ENCODE measurements around the gene NAPB. TPM values are rescaled to one million over a fixed set of nuclear protein-coding genes. Genes with fewer than 3 reads are reported as not detected.

The NAPB gene
- total RNA-seq, 1 donor from 2014 or later, result 5.3 TPM

DNA sequence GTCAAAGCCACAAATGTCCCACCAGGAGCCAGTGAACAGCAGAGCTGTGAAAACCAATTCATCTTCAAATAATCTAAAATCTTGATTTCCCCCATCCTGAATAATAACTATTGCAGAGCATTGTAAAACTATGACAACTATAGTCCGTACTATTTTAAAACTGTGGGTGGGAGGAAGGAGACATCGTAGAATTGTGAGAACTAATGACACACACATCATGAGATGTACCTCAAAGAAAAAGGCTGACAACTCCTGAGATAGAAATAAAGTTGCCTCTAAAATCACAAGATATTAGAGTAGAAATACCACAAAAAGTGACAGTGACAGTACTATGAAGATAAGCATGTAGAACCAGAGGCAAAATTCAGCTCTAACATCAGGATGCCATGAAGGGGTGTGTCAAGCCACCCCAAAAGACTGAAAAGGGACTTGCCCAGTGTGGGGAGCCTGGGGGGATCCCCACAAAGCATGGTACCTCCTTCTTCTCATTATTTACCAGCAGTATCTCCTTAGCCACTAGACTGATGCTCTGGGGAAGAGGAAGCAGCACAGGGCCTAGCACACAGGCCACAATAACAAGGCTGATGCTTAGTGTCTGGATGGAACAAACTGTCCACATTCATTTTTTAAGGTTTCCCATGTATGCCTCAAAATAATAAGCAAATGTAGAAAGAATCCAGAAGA is 13.4 kb downstream of the NAPB start:
- ATAC-seq (no peak), DNase-seq (ENCODE audit: low spot score) (no peak)

DNA sequence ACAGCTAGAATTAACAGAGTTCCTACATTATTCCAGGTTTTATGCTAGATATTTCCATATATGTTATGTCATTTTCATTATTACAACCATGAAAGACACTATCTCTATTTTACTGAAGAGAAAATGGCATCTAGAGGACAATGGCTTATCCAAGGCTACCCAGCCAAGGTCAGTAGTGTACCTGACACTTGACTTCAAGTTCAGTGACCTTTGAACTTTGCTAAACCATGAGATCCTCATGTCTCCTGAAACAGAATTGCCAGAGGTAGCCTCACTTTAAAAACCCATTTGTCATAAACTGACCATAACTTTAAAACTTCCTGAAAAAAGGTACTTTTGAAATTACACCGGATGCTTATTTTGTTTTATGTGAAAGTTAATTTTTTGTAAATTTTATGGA is 14.4 kb downstream of the NAPB start:
- DNase-seq (ENCODE audit: low spot score) (no peak), ATAC-seq (peak; percentile 42)

DNA sequence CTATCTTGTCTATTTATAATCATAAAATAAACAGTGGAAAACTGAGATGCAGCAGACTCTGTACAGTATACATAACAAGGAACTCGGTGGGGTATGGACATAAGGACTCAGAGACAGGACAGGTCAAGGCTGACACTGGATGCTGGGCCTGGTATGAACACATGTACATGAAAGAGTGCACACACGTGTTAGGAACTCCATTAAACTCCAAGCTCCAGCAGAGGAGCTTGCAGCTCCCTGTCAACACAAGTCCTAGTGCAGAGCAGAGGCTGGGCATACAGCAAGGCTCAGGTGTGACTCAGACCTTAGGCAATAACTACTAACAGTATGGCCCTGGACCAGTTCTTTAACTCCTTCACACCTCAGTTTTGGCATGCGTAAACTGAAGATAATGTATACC is 17.1 kb downstream of the NAPB start:
- ATAC-seq, result peak; percentile 25
- no peak for DNase-seq (ENCODE audit: low spot score)

DNA sequence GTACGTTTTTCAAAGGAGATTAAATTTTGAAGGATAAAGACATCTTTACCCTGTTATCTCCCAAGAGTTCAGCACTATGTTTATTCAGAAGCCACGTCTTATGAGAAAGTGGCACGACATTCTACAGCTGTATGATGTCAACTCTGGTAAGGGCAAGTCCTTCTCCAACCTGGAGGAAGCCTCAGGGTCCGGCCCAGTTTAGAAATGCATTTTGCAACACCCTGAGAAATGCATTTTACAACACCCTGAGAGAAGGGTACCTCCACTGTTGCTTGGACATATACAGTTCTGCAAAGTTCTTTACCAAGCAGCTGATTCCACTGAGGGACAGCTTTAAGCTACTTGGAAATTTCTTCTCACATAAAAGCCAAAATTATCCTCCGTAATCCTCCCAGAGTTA is 17.5 kb downstream of the NAPB start:
- ATAC-seq, result no peak
- DNase-seq (ENCODE audit: low spot score), result no peak

DNA sequence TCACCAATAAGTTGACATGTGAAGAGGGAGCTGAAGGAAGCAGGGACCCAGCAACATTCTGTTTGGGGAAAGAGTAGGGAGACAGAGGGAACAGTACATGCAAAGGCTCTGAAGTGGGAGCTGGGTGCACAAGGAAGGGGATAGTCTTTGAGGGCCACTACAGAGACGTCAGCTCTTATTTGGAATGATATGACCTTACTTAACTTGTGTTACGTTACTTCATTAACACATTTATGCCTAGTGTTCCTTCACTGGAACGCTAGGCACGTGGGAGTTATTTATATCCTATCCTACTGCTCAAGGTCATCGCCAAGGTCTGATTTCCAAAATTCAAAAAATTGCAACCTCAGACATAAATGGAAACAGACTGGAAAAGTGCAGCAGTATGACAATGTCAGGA is 20.2 kb downstream of the NAPB start:
- ATAC-seq (no peak), DNase-seq (ENCODE audit: low spot score) (no peak)

DNA sequence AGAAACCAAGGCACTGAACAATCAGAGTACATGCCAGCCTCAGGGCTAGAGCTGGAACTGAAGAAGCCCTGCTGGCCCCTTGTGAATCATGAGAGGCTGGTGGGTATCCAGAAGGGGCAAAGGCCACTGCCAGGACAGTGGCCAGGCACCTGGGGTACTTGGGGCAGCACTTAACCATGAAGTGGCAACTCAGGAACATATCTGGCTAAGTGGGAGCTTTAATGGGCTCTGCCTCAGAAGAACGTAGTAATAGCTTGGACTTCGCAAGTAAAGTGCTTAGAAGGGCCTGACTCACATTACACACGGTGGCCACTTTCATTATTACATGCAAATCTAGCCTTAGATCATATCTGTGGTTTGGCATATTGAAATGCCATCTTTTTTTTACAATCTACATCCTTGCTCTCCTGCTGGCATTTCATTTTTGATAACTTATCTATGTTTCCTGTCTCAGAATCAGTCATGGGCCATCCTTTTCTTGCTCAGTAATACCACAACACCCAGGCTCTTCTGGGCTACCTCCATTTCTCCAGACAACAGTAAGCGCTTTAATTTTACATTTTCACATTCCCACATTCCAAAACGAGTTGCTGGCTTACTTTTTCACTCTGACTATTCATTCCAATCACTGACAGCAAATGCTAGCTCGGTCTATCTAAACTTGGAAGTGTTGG is 21.6 kb downstream of the NAPB start:
- DNase-seq (ENCODE audit: low spot score) (no peak), ATAC-seq (no peak)

DNA sequence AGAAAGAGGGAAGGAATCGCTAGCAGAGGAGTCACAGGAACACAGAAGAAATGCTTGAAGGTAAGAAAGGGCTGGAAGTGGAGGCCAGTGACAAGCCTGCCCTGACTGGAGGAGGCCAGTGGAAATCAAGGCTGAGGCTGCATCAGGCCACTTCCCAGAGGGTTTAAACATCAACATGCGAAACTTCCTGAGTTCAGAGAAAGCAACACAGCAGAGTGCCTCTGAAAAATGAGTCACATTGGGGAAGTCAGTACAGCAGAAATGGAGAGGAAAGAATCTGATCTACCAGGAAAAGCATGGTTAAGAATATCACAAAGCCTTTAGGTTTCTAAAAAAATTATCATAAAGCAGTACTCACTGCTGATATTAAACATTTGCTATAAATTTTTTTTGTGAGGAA is 23.3 kb downstream of the NAPB start:
- peak; percentile 15 for ATAC-seq
- DNase-seq (ENCODE audit: low spot score), result no peak

DNA sequence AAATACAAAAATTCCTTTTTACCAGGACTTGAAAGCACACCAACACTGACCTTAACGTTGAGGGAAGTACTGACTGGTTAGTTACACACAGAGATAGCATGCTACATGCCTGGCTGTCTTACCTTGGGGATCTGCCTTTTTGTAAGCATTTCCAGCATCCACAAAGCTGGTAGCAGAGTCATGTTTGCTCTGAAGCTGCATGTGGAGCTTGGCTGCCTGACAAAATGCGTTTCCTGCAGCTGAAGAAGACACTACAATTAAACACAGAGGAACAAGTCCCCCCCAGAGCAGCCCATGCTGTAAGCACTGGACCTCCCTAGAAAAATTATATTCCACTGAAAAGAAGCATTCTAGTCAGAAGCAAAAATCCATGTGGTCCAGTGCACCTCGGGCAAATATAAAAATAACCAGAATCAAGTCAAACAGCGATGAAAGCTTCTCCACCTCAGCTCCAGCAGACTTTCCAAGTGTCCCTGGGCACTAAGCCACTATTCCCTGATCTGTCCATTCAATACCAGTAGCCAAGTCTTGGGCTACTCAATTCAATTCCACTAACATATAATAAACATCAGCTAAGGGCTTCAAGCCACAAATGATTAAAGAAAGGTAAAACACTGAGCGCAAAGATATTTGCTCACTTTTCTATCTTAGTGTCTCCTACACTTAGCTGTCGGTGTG is 24.2 kb downstream of the NAPB start:
- ATAC-seq (peak; percentile 23), DNase-seq (ENCODE audit: low spot score) (no peak)

DNA sequence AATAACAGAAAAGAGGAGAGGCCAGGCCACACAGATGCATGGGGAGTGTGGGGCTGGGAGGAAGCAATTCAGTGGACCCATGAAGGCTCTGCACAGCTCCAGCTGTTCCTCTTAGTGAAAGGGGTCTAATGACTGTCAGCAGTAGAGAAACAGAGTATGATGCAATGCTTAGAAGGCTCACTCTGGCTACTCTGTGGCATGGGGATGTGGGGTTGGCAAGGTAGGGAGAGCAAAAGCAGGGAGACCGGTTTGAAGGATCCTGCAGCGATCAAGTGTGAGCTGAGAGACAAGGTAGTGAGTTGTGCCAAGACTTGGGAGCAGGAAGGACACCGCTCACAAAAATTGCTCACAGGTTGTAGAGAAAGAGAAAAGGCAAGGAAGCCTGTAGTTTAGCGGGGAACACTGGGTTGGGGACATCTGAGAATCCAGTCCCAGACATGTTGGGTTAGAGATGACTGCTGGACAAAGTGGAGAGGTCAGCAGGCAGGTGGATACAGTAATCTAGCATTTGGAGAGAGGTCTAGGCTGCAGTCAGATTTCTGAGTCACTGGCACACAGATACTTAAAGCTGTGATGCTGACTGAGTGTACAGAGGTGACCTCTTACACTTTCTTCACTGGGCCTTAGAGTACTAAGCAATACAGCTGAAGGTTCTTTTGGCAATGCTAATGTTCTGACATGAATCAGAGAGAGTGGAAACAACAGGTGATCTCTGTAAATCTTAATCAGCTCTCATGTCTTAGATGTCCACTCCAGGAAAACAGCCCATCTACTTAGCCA is 27.1 kb downstream of the NAPB start:
- DNase-seq (ENCODE audit: low spot score) (no peak), ATAC-seq (no peak)

DNA sequence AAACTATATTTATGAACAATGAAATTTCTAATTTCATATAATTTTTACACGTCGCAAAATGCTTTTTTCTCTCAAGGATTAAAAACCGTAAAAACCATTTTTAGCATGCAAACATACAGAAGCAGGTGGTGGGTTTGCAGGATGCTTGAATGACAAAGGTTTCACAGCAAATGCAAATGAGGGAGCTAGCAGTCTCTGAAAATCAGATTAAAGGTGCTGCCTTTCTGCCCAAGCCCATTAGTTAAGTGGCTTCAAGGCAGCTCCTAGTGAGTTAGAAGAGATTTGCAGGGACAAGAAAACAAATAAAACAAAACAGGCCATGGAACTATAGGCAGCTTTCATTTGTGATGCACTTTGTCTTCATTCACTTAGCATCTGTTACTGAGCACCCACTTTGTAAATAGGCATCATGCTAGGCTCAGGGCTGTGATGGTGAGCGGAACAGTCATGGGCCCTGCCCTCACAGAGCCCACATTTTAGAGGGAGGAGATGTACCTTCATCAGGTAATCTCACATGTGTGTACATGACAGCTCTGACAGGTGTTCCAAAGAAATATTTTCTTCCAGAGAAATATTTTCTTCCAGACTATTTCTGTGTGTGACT is 29.5 kb downstream of the NAPB start:
- ATAC-seq (no peak), DNase-seq (ENCODE audit: low spot score) (no peak)

DNA sequence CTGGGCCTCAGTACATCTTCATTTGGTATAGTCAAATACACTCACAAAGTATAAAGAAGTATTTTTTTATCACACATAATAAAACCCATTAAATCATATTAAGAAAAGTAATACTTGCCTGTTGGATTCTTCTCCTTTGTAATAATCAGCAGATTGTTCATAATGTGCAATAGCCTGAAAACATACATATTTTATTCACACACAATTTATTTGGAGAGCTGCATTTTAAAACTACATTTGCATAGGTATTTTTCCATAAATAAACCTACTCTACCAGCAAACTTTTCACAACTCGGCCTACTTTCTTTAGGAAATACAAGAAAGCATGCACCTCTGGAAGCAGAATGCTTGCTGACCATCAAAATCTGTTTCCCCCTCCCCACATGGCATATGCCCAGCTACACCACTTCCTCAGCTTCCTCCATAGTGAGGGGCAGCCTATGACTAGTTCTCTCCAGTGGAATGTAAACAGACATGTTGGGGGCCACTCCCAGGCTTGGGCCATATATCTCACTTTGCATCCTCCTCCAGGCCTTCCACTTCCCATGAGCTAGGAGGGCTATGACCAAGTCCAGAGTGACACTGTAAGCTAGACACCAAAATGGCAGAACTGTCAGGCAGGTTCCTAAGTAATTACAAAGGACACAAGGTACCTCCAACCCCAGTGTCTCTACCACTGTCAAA is 31.1 kb downstream of the NAPB start:
- no peak for DNase-seq (ENCODE audit: low spot score)
- no peak for ATAC-seq

DNA sequence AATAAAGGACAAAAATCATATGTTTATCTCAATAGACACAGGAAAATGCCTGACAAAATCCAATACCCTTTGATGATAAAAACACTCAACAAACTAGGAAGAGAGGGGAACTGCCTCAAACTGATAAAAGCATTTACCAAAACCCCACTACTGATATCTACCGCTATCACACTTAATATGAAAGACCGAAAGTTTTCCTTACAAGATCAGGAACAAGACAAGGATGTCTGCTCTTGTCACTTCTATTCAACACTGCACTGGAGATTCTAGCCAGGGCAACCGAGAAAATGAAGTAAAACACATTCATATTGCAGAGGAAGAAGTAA is 34.2 kb downstream of the NAPB start:
- no peak for ATAC-seq
- DNase-seq (ENCODE audit: low spot score), result no peak

DNA sequence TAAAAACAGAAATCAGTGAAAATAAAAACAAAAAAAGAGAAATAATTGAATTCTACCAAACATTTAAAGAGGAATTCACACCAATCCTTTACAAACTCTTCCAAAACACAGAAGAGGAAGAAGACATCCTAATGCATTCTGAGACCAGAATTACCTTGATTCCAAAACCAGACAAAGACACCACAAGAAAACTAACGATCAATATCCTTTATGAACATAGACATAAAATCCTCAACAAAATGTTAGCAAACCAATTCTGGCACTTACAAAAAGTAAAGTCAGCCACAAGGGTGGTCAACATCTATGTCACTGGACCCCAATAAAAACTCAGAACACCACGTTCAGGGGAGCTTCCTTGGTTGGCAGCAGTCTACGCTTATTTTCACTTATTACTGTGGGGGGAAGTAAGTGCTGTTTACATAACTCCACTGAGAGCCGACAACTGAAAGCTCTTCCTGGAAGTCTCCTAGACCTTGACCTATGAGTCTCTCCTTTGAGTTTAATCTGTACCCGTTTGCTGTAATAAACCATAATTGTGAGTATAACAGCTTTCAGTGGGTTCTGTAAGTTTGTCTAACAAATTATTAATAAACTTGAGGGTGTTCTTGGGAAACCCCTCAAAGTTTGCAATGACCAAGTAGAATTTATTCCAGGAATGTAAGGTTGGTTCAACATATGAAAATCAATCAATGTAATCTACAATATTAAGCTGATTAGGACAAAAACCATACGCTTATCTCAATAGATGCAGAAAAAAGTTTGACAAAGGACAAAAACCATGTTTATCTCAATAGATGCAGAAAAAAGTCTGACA is 34.8 kb downstream of the NAPB start:
- no peak for DNase-seq (ENCODE audit: low spot score)
- ATAC-seq, result peak; percentile 36

DNA sequence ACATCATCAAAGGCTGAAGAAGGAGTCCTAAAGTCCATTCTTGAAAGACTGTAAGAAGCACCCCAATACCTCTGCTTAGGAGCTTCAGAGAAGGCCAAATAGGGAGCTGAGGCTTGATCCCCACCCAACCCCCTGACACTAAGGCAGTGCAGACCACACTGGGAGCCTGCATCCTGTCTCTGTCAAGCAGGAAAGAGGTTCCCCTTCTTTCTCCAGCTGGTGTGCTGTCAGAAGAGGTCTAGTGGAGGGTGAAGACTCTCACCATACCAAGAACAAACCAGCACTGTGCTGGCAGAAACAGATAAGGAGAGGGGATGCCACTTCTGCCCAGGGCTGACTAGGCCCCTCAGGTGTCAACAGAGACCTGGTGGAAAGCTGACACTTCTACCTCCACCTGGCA is 39.4 kb downstream of the NAPB start:
- no peak for DNase-seq (ENCODE audit: low spot score)
- no peak for ATAC-seq

DNA sequence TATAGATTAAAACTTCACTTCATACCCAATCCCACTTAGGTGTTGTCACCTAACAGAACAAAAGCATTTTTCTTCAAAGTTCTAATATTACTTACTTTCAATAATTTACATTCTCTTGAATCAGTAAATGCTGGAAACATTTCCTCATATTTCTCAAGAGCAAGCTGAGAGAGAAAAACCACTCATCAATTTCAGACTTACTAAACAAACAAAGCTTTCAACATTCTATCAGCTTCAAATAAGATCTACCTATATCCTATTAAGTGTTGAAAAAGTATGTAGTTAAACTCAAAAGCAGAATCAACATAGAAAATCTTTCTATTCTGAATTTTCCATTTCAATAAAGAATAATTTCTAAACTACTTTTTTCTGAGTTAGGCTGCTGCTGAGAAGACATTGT is 41.5 kb downstream of the NAPB start:
- ATAC-seq (no peak), DNase-seq (ENCODE audit: low spot score) (no peak)

DNA sequence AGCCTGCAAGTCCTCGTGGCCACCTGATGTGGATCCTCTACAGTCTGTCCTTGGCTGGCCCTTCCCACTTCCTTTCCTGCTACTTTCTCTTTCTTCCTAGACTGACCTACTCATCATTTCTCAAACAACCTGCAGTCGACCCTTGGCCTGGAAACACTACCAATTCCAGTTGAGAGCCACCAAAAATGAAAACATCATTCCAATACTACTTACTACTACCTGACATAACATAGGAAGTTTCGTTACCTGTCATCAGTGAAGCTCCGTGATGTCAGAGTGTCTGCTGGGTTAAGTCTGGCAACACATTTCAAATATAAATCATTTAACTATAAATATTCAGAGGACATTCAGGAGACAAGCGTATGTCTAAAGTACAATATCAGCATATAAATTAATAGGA is 45.5 kb downstream of the NAPB start:
- DNase-seq (ENCODE audit: low spot score) (no peak), ATAC-seq (no peak)

DNA sequence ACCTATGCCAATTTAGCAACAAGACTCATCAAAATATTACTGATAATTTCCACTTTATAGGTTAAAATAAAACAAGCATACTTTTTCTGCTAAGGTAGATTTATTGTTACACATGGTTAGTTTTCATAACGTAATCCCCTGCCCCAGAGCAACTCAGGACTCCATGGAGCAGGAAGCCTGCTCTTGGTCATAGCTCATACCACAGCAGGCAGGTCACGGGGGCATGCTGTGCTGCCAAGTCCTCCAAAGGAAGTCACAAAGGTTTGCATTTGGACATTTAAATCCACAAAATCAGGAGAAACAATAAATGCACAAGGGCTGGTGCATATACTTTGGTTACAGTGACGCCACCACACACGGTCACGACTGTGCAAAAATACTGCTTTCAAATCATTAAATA is 46.8 kb downstream of the NAPB start:
- ATAC-seq (peak; percentile 38), DNase-seq (ENCODE audit: low spot score) (no peak)

DNA sequence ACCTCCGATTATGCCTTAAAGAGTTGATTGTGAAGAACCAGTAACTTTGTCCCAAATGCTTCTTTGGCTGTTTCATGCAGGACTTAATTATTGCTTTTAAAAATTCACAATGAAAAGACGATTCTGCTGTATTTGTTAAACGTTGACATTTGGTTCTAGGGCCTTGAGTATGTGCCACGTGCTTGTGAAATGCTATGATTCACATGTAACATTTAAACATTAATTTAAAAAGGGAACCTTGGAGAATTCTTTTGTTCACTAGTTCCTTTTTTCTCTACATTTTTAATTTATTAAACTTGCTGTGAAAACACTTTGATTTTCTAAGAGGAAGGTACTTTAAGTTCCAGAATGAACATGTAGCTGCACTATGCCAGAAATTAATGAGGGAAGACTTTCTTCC is 49.8 kb downstream of the NAPB start:
- DNase-seq (ENCODE audit: low spot score) (no peak), ATAC-seq (no peak)

DNA sequence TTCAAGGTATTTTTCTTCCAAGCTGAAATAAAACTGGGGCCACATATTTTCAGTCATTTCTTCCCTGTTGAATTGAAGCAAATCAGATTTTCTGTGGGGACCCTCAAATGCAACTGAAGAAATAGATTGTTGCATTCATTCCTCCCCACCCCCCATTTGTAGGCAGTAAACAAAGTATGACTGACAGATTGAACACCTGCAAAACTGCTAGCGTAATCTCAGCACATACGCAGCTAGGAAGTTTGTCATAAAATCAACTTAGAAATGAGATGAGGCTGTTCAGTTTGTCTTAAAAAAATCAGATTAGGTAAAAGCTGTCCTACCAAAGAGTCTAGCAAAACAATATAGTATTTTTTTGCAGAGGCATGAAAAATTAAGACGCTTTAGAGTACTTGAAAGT is 50.4 kb downstream of the NAPB start:
- ATAC-seq (no peak), DNase-seq (ENCODE audit: low spot score) (no peak)

DNA sequence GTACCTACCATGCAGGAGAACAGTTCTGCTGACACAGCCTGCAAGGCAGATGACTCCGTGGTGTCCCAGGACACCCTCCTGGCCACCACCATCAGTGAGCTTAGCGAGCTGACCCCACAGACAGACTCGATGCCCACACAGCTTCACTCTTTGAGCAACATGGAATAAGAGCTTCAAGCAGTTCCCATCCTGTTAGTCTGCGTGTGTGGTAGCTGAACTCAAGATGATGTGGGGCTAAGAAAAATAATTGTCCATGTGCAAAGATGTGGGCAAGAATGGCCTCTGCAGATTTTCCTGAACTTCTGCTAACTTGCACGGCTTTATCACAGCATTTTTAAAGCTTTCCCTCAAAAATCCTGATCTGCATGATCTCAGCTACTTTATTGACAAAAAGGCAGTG is 51.0 kb downstream of the NAPB start:
- ATAC-seq, result peak; percentile 15

More for the DNA sequence above, 51.0 kb downstream of the NAPB start:
- DNase-seq (ENCODE audit: low spot score), result no peak
